HEK293 (cell line): ENCODE results near the gene MCEE.

Experiments
- ATF2 ChIP-seq: fragments of 450-650 bp; formaldehyde crosslinking; IDR thresholded peaks from 2 replicates; pipeline ENCODE4 v1.5.1; 2016; ENCODE audit warnings: missing biosample characterization, missing genetic modification characterization, low read depth
- ELK4 ChIP-seq: IDR thresholded peaks from 2 replicates; pipeline ENCODE4 v1.6.1; 2011; ENCODE audit warnings: mild to moderate bottlenecking, low read depth, low read length, borderline replicate concordance
- GLIS1 ChIP-seq: fragments of 450-650 bp; formaldehyde crosslinking; IDR thresholded peaks from 2 replicates; pipeline ENCODE4 v1.5.1; 2016; ENCODE audit warnings: missing biosample characterization, missing genetic modification characterization
- HOXC10 ChIP-seq: sonication (generic); formaldehyde crosslinking; IDR thresholded peaks from 2 replicates; pipeline ENCODE4 v1.8.1; 2023; ENCODE audit warnings: mild to moderate bottlenecking, missing genetic modification reagents
- IKZF3 ChIP-seq: fragments of 450-650 bp; IDR thresholded peaks from 2 replicates; pipeline ENCODE4 v1.5.0; 2018; ENCODE audit warnings: missing biosample characterization, mild to moderate bottlenecking, missing genetic modification characterization, moderate library complexity
- INSM2 ChIP-seq: fragments of 450-650 bp; formaldehyde crosslinking; IDR thresholded peaks from 2 replicates; pipeline ENCODE4 v1.5.1; 2016; ENCODE audit warnings: missing biosample characterization, missing genetic modification characterization
- MEIS1 ChIP-seq: sonication (generic); formaldehyde crosslinking; IDR thresholded peaks from 2 replicates; pipeline ENCODE4 v1.8.1; 2022; ENCODE audit warnings: missing genetic modification reagents, mild to moderate bottlenecking, borderline replicate concordance
- MYNN ChIP-seq: fragments of 450-650 bp; formaldehyde crosslinking; IDR thresholded peaks from 2 replicates; pipeline ENCODE4 v1.5.1; 2016; ENCODE audit warnings: missing biosample characterization, missing genetic modification characterization, borderline replicate concordance
- SETDB1 ChIP-seq: IDR thresholded peaks from one replicate; pipeline ENCODE4 v1.6.1; 2017; ENCODE audit warnings: mild to moderate bottlenecking, low read length, moderate library complexity, mixed read lengths; ENCODE audit not compliant: insufficient read length
- SP2 ChIP-seq: fragments of 450-650 bp; formaldehyde crosslinking; IDR thresholded peaks from 2 replicates; pipeline ENCODE4 v1.5.1; 2016; ENCODE audit warnings: missing biosample characterization, missing genetic modification characterization
- YY1 ChIP-seq: fragments of 450-650 bp; formaldehyde crosslinking; IDR thresholded peaks from 2 replicates; pipeline ENCODE4 v1.5.1; 2018; ENCODE audit warnings: missing biosample characterization, missing genetic modification characterization
- ZBTB20 ChIP-seq: fragments of 450-650 bp; formaldehyde crosslinking; IDR thresholded peaks from 2 replicates; pipeline ENCODE4 v1.5.1; 2016; ENCODE audit warnings: missing biosample characterization, missing genetic modification characterization
- ZBTB7A ChIP-seq: fragments of 450-650 bp; formaldehyde crosslinking; IDR thresholded peaks from 2 replicates; pipeline ENCODE4 v1.5.1; 2016; ENCODE audit warnings: low read depth, missing biosample characterization, missing genetic modification characterization
- ZNF148 ChIP-seq: fragments of 450-650 bp; formaldehyde crosslinking; IDR thresholded peaks from 2 replicates; pipeline ENCODE4 v1.5.0; 2017; ENCODE audit warnings: missing biosample characterization, missing genetic modification characterization, borderline replicate concordance
- ZNF174 ChIP-seq: fragments of 450-650 bp; formaldehyde crosslinking; IDR thresholded peaks from 2 replicates; pipeline ENCODE4 v1.5.0; 2017; ENCODE audit warnings: missing biosample characterization, mild to moderate bottlenecking, missing genetic modification characterization
- ZNF175 ChIP-seq: fragments of 450-650 bp; formaldehyde crosslinking; IDR thresholded peaks from 2 replicates; pipeline ENCODE4 v1.5.1; 2016; ENCODE audit warnings: missing biosample characterization, missing genetic modification characterization
- ZNF202 ChIP-seq: fragments of 450-650 bp; formaldehyde crosslinking; IDR thresholded peaks from 2 replicates; pipeline ENCODE4 v1.5.1; 2016; ENCODE audit warnings: missing biosample characterization, missing genetic modification characterization, borderline replicate concordance
- ZNF274 ChIP-seq, 2 experiments: fragments of 200-500 bp in 1 of 2; fragments of 450-650 bp in 1 of 2; sonication (Bioruptor generic) in 1 of 2; formaldehyde crosslinking in 1 of 2; IDR thresholded peaks; 2 replicates each; pipeline versions ENCODE4 v1.5.1 to v1.6.1; 2014 to 2016; ENCODE audit warnings: borderline replicate concordance in 1 of 2, inconsistent platforms in 1 of 2, low read length in 1 of 2, missing biosample characterization in 1 of 2, missing genetic modification characterization in 1 of 2
- ZNF302 ChIP-seq: fragments of 450-650 bp; formaldehyde crosslinking; IDR thresholded peaks from 2 replicates; pipeline ENCODE4 v1.5.1; 2016; ENCODE audit warnings: missing biosample characterization, missing genetic modification characterization, low read depth
- ZNF350 ChIP-seq: fragments of 450-650 bp; formaldehyde crosslinking; IDR thresholded peaks from 2 replicates; pipeline ENCODE4 v1.5.0; 2017; ENCODE audit warnings: missing biosample characterization, mild to moderate bottlenecking, missing genetic modification characterization
- ZNF621 ChIP-seq: fragments of 450-650 bp; formaldehyde crosslinking; IDR thresholded peaks from 2 replicates; pipeline ENCODE4 v1.5.1; 2017; ENCODE audit warnings: missing biosample characterization, missing genetic modification characterization
- ZNF639 ChIP-seq: fragments of 450-650 bp; formaldehyde crosslinking; IDR thresholded peaks from 2 replicates; pipeline ENCODE4 v1.5.1; 2016; ENCODE audit warnings: missing biosample characterization, missing genetic modification characterization
- ZNF701 ChIP-seq: fragments of 450-650 bp; formaldehyde crosslinking; IDR thresholded peaks from 2 replicates; pipeline ENCODE4 v1.5.1; 2016; ENCODE audit warnings: missing biosample characterization, missing genetic modification characterization
- ZNF777 ChIP-seq: fragments of 450-650 bp; formaldehyde crosslinking; IDR thresholded peaks from 2 replicates; pipeline ENCODE4 v1.5.1; 2017; ENCODE audit warnings: missing biosample characterization, missing genetic modification characterization, borderline replicate concordance
- ZNF791 ChIP-seq: fragments of 450-650 bp; formaldehyde crosslinking; IDR thresholded peaks from 2 replicates; pipeline ENCODE4 v1.5.1; 2016; ENCODE audit warnings: missing biosample characterization, missing genetic modification characterization
- ZSCAN4 ChIP-seq: fragments of 450-650 bp; formaldehyde crosslinking; IDR thresholded peaks from 2 replicates; pipeline ENCODE4 v1.5.1; 2017; ENCODE audit warnings: missing biosample characterization, missing genetic modification characterization
- ZXDB ChIP-seq: fragments of 450-650 bp; formaldehyde crosslinking; IDR thresholded peaks from 2 replicates; pipeline ENCODE4 v1.5.1; 2016; ENCODE audit warnings: missing biosample characterization, missing genetic modification characterization

MCEE gene

GRCh38 chr2:71130152-71130904 is at the start of gene MCEE, which contains the start of gene MPHOSPH10 (continued):
- peak; percentile 89 for TF ChIP-seq ZXDB (tag by site-specific recombination)
- TF ChIP-seq ZNF174 (tag by site-specific recombination) = no peak
- TF ChIP-seq GLIS1 (tag by site-specific recombination) = no peak
- TF ChIP-seq ZNF274 (IDR thresholded peaks at IDR 0.05; ENCODE audit: low read length) = no peak
- TF ChIP-seq ZNF274 (tag by site-specific recombination; IDR thresholded peaks at IDR 0.05; ENCODE audit: borderline replicate concordance) = no peak
- peak; percentile 93 for TF ChIP-seq ZNF639 (tag by site-specific recombination)
- TF ChIP-seq MYNN = no peak
- no peak for TF ChIP-seq ZNF621 (tag by site-specific recombination)
- peak; percentile 38; the same call in 1 of the 2 replicates for TF ChIP-seq ZNF777 (tag by site-specific recombination)
- TF ChIP-seq INSM2 (tag by site-specific recombination) = peak; percentile 40; the same call in 1 of the 2 replicates
- peak; percentile 36 for TF ChIP-seq ZSCAN4 (tag by site-specific recombination)
- TF ChIP-seq YY1 (tag by site-specific recombination) = peak; percentile 86
- TF ChIP-seq SP2 (tag by site-specific recombination) = peak; percentile 68
- no peak for TF ChIP-seq ZNF701 (tag by site-specific recombination)
- no peak for TF ChIP-seq ELK4
- no peak for TF ChIP-seq ZNF175 (tag by site-specific recombination)
- no peak for TF ChIP-seq ZNF350 (tag by site-specific recombination)
- no peak; the same call in 1 of the 2 replicates for TF ChIP-seq ZBTB20
- no peak for TF ChIP-seq ZNF302 (tag by site-specific recombination)
- no peak for TF ChIP-seq MEIS1
- TF ChIP-seq ZNF791 (tag by site-specific recombination) = no peak
- no peak for TF ChIP-seq ATF2 (tag by site-specific recombination)
- TF ChIP-seq SETDB1 = no peak
- TF ChIP-seq ZNF148 (tag by site-specific recombination) = no peak
- 0 out of 2 replicates have a peak, but pooled peaks have one; percentile 50 for TF ChIP-seq ZBTB7A (tag by site-specific recombination)
- TF ChIP-seq HOXC10 (CRISPR knock-in tag) = no peak; the same call in 1 of the 2 replicates
- TF ChIP-seq IKZF3 (tag by site-specific recombination) = no peak
- no peak for TF ChIP-seq ZNF202 (tag by site-specific recombination)
